ENCODE data around the gene NFKBIB. TPM values are rescaled to one million over a fixed set of nuclear protein-coding genes. Genes with fewer than 3 reads are reported as not detected.

Gene NFKBIB
- polyA plus RNA-seq, 1 donor from 2014 or later = 21.4 TPM

DNA sequence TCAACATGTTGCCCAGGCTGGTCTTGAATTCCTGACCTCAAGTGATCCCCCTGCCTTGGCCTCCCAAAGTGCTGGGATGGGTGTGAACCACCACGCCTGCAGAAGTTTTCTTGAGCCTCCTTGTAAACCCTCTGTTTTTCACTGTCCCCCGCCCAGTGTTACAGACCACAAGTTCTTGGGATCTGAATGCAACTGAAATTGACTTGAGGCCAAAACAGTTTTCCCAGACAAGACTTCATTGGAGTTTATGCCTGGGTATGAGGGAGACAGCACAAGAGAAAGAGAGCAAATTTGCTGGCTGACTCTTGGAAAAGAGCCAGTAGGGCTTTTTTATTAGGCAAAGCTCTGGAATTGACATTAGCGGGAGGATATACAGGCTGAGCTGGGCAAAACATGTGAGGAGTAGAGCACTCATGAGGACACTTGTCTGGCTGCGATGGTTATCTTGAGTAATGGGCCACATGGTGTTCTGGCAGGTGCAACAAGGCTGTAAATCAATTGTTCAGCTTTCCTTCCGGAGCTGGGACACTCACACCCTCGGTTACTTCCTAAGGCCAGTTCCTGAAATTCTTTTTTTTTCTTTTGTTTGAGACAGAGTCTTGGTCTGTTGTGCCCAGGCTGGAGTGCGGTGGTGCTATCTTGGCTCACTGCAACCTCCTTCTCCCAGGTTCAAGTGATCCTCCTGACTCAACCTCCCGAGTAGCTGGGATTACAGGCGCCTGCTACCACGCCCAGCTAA, 37.3 kb upstream of the NFKBIB start:
- H3K36me3 ChIP-seq (ENCODE audit: insufficient read depth, low read length) = no peaks in the 10 kb centered on the region
- TF ChIP-seq EZH2 (IDR thresholded peaks at IDR 0.05; ENCODE audit: borderline replicate concordance, insufficient read depth, low read length, poor library complexity, severe bottlenecking) (no peak), REST (IDR thresholded peaks at IDR 0.05; ENCODE audit: borderline replicate concordance) (no peak), TAF1 (IDR thresholded peaks at IDR 0.05; ENCODE audit: low read depth) (no peak), MXI1 (conservative IDR thresholded peaks at IDR 0.05; ENCODE audit: poor library complexity, severe bottlenecking) (no peak), RAD21 (conservative IDR thresholded peaks at IDR 0.05) (no peak), EP300 (conservative IDR thresholded peaks at IDR 0.05; ENCODE audit: poor library complexity, severe bottlenecking) (no peak), SMC3 (conservative IDR thresholded peaks at IDR 0.05; ENCODE audit: poor library complexity) (no peak), POLR2AphosphoS5 (IDR thresholded peaks at IDR 0.05) (no peak)
- TF ChIP-seq, protein P1, sequence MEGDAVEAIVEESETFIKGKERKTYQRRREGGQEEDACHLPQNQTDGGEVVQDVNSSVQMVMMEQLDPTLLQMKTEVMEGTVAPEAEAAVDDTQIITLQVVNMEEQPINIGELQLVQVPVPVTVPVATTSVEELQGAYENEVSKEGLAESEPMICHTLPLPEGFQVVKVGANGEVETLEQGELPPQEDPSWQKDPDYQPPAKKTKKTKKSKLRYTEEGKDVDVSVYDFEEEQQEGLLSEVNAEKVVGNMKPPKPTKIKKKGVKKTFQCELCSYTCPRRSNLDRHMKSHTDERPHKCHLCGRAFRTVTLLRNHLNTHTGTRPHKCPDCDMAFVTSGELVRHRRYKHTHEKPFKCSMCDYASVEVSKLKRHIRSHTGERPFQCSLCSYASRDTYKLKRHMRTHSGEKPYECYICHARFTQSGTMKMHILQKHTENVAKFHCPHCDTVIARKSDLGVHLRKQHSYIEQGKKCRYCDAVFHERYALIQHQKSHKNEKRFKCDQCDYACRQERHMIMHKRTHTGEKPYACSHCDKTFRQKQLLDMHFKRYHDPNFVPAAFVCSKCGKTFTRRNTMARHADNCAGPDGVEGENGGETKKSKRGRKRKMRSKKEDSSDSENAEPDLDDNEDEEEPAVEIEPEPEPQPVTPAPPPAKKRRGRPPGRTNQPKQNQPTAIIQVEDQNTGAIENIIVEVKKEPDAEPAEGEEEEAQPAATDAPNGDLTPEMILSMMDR (IDR thresholded peaks at IDR 0.05; ENCODE audit: poor library complexity, severe bottlenecking) = no peak
- H3K4me3 ChIP-seq (ENCODE audit: low read length) = no peak overlapping the region
- no peak overlapping the region for H2AFZ ChIP-seq (ENCODE audit: low read depth, low read length)
- no peaks in the 10 kb centered on the region for H4K20me1 ChIP-seq (ENCODE audit: insufficient read depth)
- no peak overlapping the region for H3K9ac ChIP-seq (ENCODE audit: low read length)
- H3K9me2 ChIP-seq (ENCODE audit: insufficient read depth, low read length) = no peaks in the 10 kb centered on the region
- no peak overlapping the region for H3K4me2 ChIP-seq (ENCODE audit: low read length)
- no peaks in the 10 kb centered on the region for H3F3A ChIP-seq (ENCODE audit: insufficient read depth, low read length, poor library complexity, severe bottlenecking)
- no peaks in the 10 kb centered on the region for H3K9me3 ChIP-seq (ENCODE audit: low read length)
- H3K27me3 ChIP-seq (ENCODE audit: insufficient read depth, low read depth, low read length) = no peaks in the 10 kb centered on the region
- H3K27ac ChIP-seq (ENCODE audit: low read length) = no peak overlapping the region
- no peaks in the 10 kb centered on the region for H3K79me2 ChIP-seq (replicated peaks; ENCODE audit: insufficient read depth, low read length)

- Histone ChIP-seq H3K79me2 (replicated peaks; ENCODE audit: insufficient read depth, low read length) (no peaks in the 10 kb centered on the region), H4K20me1 (ENCODE audit: insufficient read depth) (no peaks in the 10 kb centered on the region), H3K4me3 (ENCODE audit: low read length) (no peak overlapping the region), H3K4me2 (ENCODE audit: low read length) (no peak overlapping the region), H3K9ac (ENCODE audit: low read length) (no peak overlapping the region), H3K9me2 (ENCODE audit: insufficient read depth, low read length) (no peaks in the 10 kb centered on the region), H3K27me3 (ENCODE audit: insufficient read depth, low read depth, low read length) (peaks cover 3% of the 10 kb centered on the region), H3F3A (ENCODE audit: insufficient read depth, low read length, poor library complexity, severe bottlenecking) (no peaks in the 10 kb centered on the region), H3K27ac (ENCODE audit: low read length) (no peak overlapping the region), H3K36me3 (ENCODE audit: insufficient read depth, low read length) (no peaks in the 10 kb centered on the region), H3K9me3 (ENCODE audit: low read length) (no peaks in the 10 kb centered on the region), H2AFZ (ENCODE audit: low read depth, low read length) (no peak overlapping the region)
- TF ChIP-seq SMC3 (conservative IDR thresholded peaks at IDR 0.05; ENCODE audit: poor library complexity) (no peak), MXI1 (conservative IDR thresholded peaks at IDR 0.05; ENCODE audit: poor library complexity, severe bottlenecking) (no peak)
These were observed 32.5 kb upstream of the NFKBIB start for GRCh38 chr19:38867171-38867780.
